GM23248 (cell line): ENCODE measurements around the gene BAG1.

ENCODE experiments used
- EZH2 ChIP-seq: fragments of 200-600 bp; sonication (generic); IDR thresholded peaks from 2 replicates; pipeline ENCODE4 v1.6.1; 2018; ENCODE audit warnings: antibody characterized with exemption, mild to moderate bottlenecking; ENCODE audit not compliant: insufficient read depth, poor library complexity, severe bottlenecking
- EZH2phosphoT487 ChIP-seq: fragments of 200-600 bp; sonication (generic); IDR thresholded peaks from 2 replicates; pipeline ENCODE4 v1.6.1; 2018; ENCODE audit warnings: antibody characterized with exemption, moderate library complexity, mild to moderate bottlenecking, low read depth; ENCODE audit not compliant: insufficient read depth

- TF ChIP-seq EZH2 (no peak), EZH2phosphoT487 (no peak)
Measured at GRCh38 chr9:33295571-33295970, 31.1 kb upstream of the BAG1 start.
